Gastrocnemius medialis (tissue), 4 donors: Measurements from ENCODE around the gene ZYX. TPM values are rescaled to one million over a fixed set of nuclear protein-coding genes. Genes with fewer than 3 reads are reported as not detected.

Experiments used
- ATAC-seq, 2 donors: fragments of 150-250 bp; one replicate each; pipeline ENCODE4 v1.9.1; 2016
- DNase-seq, 2 donors: peaks; one replicate each; pipeline ENCODE4 v3.0.0-alpha.2; 2019
- H3K27ac ChIP-seq, 4 donors: fragments of 200-600 bp; sonication (generic); 1 replicate in 1 of 4; 2 replicates in 3 of 4; pipeline ENCODE4 v1.5.1; 2016 to 2018; ENCODE audit warnings: mild to moderate bottlenecking in 2 of 4, moderate library complexity in 1 of 4
- H3K27me3 ChIP-seq, 3 donors: fragments of 200-600 bp; sonication (generic) in 2 of 3; 1 replicate in 1 of 3; 2 replicates in 2 of 3; pipeline versions ENCODE4 v1.5.1 to v1.6.0; 2016 to 2019; ENCODE audit warnings: mild to moderate bottlenecking in 1 of 3, moderate library complexity in 1 of 3
- H3K36me3 ChIP-seq, 2 donors: fragments of 200-600 bp; sonication (generic) in 1 of 2; one replicate each; pipeline ENCODE4 v1.5.1; 2017 to 2018
- H3K4me1 ChIP-seq, 2 donors: fragments of 200-600 bp; sonication (generic) in 1 of 2; one replicate each; pipeline ENCODE4 v1.5.1; 2016 to 2017; ENCODE audit warnings: mild to moderate bottlenecking in 2 of 2
- H3K4me3 ChIP-seq, 4 donors: fragments of 200-600 bp; sonication (generic) in 3 of 4; 1 replicate in 1 of 4; 2 replicates in 3 of 4; pipeline ENCODE4 v1.5.1; 2016 to 2019; ENCODE audit warnings: mild to moderate bottlenecking in 2 of 4
- H3K9me3 ChIP-seq, 3 donors: fragments of 200-600 bp; sonication (generic) in 2 of 3; 1 replicate in 1 of 3; 2 replicates in 2 of 3; pipeline ENCODE4 v1.5.1; 2016 to 2019
- CTCF ChIP-seq, 5 experiments: fragments of 450-650 bp in 3 of 5; fragments of 200-600 bp in 2 of 5; sonication (generic) in 2 of 5; IDR thresholded peaks in 4 of 5; conservative IDR thresholded peaks in 1 of 5; 1 replicate in 4 of 5; 2 replicates in 1 of 5; pipeline ENCODE4 v1.5.1; 2016 to 2019; ENCODE audit warnings: antibody characterized with exemption in 5 of 5, mild to moderate bottlenecking in 3 of 5, moderate library complexity in 3 of 5
- POLR2A ChIP-seq, 2 donors: fragments of 450-650 bp; IDR thresholded peaks; one replicate each; pipeline ENCODE4 v1.6.1; 2017; ENCODE audit warnings: antibody characterized with exemption in 2 of 2, mild to moderate bottlenecking in 2 of 2, moderate library complexity in 2 of 2
- in situ Hi-C, 4 donors: fragments of 200-750 bp; cut with MboI; loops; one replicate each; pipeline versions ENCODE4 v1.15.0 to v1.8.0; 2017; ENCODE audit warnings: low sequenced_read_pairs in 4 of 4
- intact Hi-C: fragments of 100-400 bp; cut with DNase I; formaldehyde crosslinking; loops from one replicate; pipeline ENCODE4 v1.15.1; 2023; ENCODE audit warnings: low total_unique reads
- total RNA-seq, 4 donors: library from RNA; depleted of rRNA; stranded (reverse); fragments of >200 nt; gene quantifications; one replicate each; pipeline versions ENCODE4 v1.1.0 to v1.2.3, GENCODE V29; 2016

Gene ZYX
- total RNA-seq, 4 donors from 2014 or later = 27.1 to 81.8 (median 43.2) TPM

- Histone ChIP-seq H3K36me3 (no peaks in the 10 kb centered on the region), H3K4me1 (no peaks in the 10 kb centered on the region), H3K27ac (no peak overlapping the region), H3K4me3 (no peak overlapping the region), H3K9me3 (no peaks in the 10 kb centered on the region), H3K27me3 (peaks cover 4 to 13% (median 8%) of the 10 kb centered on the region in 3 donors)
- intact Hi-C loops = no loop called here
- in situ Hi-C loops = no loop called here
- no peak for DNase-seq
- ATAC-seq = no peak
- TF ChIP-seq CTCF (IDR thresholded peaks at IDR 0.05 in 4 of 5, conservative IDR thresholded peaks at IDR 0.05 in 1 of 5) = no peak
- no peak for TF ChIP-seq POLR2A (IDR thresholded peaks at IDR 0.05)
These were observed 25.4 kb upstream of the ZYX start for GRCh38 chr7:143355450-143356385.

DNA sequence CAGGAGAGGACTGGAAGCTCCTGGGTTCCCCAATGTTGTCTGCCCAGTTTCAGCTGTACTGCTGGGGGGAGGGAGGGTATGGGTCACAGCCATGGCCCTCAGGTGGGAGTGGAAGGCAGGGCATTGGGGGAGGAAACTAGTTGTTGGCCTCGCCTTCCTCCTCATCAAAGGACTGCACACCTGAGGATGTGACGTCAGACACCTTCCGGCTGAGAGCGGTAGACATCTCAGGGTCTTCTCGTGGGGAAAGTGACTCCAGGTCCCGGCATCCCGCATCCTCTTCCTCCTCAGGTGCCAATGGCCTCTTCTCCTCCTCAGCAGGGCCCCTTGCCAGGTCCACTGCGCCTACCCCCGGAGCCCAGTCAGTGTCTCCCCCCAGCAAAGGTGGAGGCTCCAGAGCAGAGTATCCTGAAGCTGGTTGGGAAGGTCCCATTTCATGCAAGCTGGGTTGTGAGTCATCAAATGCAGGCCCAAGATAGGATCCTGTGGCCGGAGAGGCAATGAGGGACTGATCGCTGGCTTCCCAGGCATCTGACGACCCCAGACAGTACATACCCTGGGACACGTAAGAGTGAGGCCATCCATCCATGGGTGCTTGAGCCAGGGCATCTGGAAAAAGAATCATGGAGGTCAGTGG is 24.6 kb upstream of the ZYX start:
- Histone ChIP-seq H3K4me3 (no peak overlapping the region), H3K36me3 (no peaks in the 10 kb centered on the region), H3K4me1 (peaks cover 0 to 2% of the 10 kb centered on the region in 2 donors), H3K9me3 (no peaks in the 10 kb centered on the region), H3K27me3 (peaks cover 11 to 20% (median 16%) of the 10 kb centered on the region in 3 donors), H3K27ac (no peak overlapping the region)
- in situ Hi-C loops (no loop called here), intact Hi-C loops (no loop called here)
- ATAC-seq = no peak
- TF ChIP-seq CTCF (IDR thresholded peaks at IDR 0.05 in 4 of 5, conservative IDR thresholded peaks at IDR 0.05 in 1 of 5) = no peak
- no peak for TF ChIP-seq POLR2A (IDR thresholded peaks at IDR 0.05)
- DNase-seq = no peak

DNA sequence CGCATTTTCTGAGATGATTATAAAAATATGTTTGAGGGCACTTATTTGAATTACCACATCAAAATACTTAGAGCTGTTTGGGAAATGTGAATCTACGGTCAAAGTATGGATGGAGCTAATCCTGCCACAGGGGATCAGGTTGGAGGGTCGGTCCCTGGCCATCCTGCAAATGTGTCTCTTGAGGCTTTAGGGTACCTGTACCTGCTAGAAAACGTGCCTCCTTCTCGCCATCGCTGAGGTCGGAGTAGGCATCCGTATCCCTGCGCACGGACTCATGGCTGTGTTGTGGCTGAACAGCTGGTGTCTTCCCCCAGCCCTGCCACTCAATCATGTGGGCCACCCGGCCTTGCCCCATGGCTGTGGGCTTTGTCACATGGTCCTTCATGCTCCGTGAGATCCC is 22.5 kb upstream of the ZYX start:
- ATAC-seq (no peak), DNase-seq (no peak)
- in situ Hi-C loops = no loop called here
- no peak overlapping the region for H3K4me3 ChIP-seq
- no peaks in the 10 kb centered on the region for H3K9me3 ChIP-seq
- no peak overlapping the region for H3K27ac ChIP-seq
- peaks cover 5 to 10% of the 10 kb centered on the region in 2 donors for H3K4me1 ChIP-seq
- TF ChIP-seq POLR2A (IDR thresholded peaks at IDR 0.05) (no peak), CTCF (IDR thresholded peaks at IDR 0.05 in 4 of 5, conservative IDR thresholded peaks at IDR 0.05 in 1 of 5) (no peak)
- H3K27me3 ChIP-seq = peaks cover 27 to 36% (median 34%) of the 10 kb centered on the region in 3 donors
- H3K36me3 ChIP-seq = no peaks in the 10 kb centered on the region
- intact Hi-C loops = no loop called here

DNA sequence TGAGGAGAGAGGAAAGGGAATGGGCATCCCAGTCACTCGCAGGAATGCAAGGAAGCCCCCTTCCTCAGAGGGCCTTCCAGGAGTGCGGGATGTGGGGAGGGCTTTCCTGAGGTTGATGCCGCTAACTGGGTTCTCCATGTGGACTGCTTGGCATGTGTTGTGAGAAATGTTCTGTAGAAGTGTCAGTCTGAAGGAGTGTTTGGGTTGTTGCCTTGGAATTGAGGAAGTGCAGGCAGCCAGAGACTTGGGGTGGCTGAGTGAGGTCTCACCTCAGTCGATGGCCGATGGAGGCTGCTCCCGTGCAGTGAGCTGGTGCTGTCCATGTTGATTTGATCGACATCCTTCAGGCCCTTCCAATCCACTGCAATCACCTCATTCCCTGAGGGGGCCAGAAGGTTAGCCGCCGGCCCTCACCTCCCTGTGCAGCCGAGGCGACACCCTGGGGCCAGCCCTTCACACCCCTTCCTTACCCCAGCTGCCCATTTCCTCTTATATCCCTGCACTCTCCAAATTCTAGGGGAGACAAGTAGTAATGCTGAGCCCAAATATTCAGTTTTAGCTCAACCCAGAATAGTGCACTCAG is 21.3 kb upstream of the ZYX start:
- DNase-seq (no peak), ATAC-seq (no peak)
- intact Hi-C loops = no loop called here
- TF ChIP-seq POLR2A (IDR thresholded peaks at IDR 0.05) (no peak), CTCF (IDR thresholded peaks at IDR 0.05 in 4 of 5, conservative IDR thresholded peaks at IDR 0.05 in 1 of 5) (no peak)
- Histone ChIP-seq H3K27ac (no peak overlapping the region), H3K9me3 (no peaks in the 10 kb centered on the region), H3K4me3 (no peak overlapping the region), H3K4me1 (peaks cover 5 to 10% of the 10 kb centered on the region in 2 donors), H3K36me3 (no peaks in the 10 kb centered on the region), H3K27me3 (peaks cover 29 to 43% (median 39%) of the 10 kb centered on the region in 3 donors)
- in situ Hi-C loops = no loop called here
